Activated naive CD8-positive, alpha-beta T cell treated with anti-CD3 and anti-CD28 coated beads for 36 hours (primary cell): ENCODE results near the gene LCN6. TPM values are rescaled to one million over a fixed set of nuclear protein-coding genes. Genes with fewer than 3 reads are reported as not detected.
"Not testable (repeated sequence)": the region's sequence is repeated elsewhere in the genome, so short reads cannot be mapped to it uniquely, and the experiment has no call there.

Source experiments
- DNase-seq: peaks from one replicate; pipeline ENCODE4 v3.0.0; 2021
- H3K27ac Mint-ChIP-seq: one replicate; pipeline ENCODE4 v1.8.0; 2022; ENCODE audit warnings: mild to moderate bottlenecking, moderate library complexity, mixed read lengths
- H3K27me3 Mint-ChIP-seq: one replicate; pipeline ENCODE4 v1.8.0; 2022; ENCODE audit warnings: mild to moderate bottlenecking, mixed read lengths
- H3K36me3 Mint-ChIP-seq: one replicate; pipeline ENCODE4 v1.8.0; 2021; ENCODE audit warnings: mild to moderate bottlenecking, mixed read lengths
- H3K4me1 Mint-ChIP-seq: one replicate; pipeline ENCODE4 v1.8.0; 2021; ENCODE audit warnings: mixed read lengths
- H3K4me3 Mint-ChIP-seq: one replicate; pipeline ENCODE4 v1.8.0; 2022; ENCODE audit warnings: mild to moderate bottlenecking, moderate library complexity, mixed read lengths
- H3K9me3 Mint-ChIP-seq: one replicate; pipeline ENCODE4 v1.8.0; 2022; ENCODE audit warnings: mixed read lengths
- total RNA-seq, 2 experiments: library from RNA; stranded (reverse); gene quantifications; one replicate each; pipeline ENCODE4 v1.2.3, GENCODE V29; 2021

Gene LCN6
- total RNA-seq, 2 experiments from 2014 or later = not detected

- H3K4me3 Mint-ChIP-seq, H3K36me3 Mint-ChIP-seq: not testable (repeated sequence)
Measured at GRCh38 chr9:136786983-136787382, 38.7 kb upstream of the LCN6 start.

GRCh38 chr9:136786451-136786850 lies 38.1 kb upstream of the LCN6 start:
- no peak for DNase-seq
- Mint-ChIP-seq H3K9me3 (no peaks in the 10 kb centered on the region), H3K36me3 (no peaks in the 10 kb centered on the region), H3K27me3 (peaks cover 6% of the 10 kb centered on the region), H3K4me1 (peaks cover 18% of the 10 kb centered on the region), H3K4me3 (no peak overlapping the region), H3K27ac (no peak overlapping the region)

More at GRCh38 chr9:136786983-136787382, 38.7 kb upstream of the LCN6 start:
- DNase-seq, H3K27ac Mint-ChIP-seq, H3K27me3 Mint-ChIP-seq, H3K9me3 Mint-ChIP-seq: not testable (repeated sequence)
- peaks cover 20% of the 10 kb centered on the region for H3K4me1 Mint-ChIP-seq

GRCh38 chr9:136785565-136786355 lies 37.4 kb upstream of the LCN6 start:
- not testable (repeated sequence) for DNase-seq, H3K4me3 Mint-ChIP-seq, H3K36me3 Mint-ChIP-seq, H3K27me3 Mint-ChIP-seq, H3K27ac Mint-ChIP-seq, H3K9me3 Mint-ChIP-seq
- H3K4me1 Mint-ChIP-seq = peaks cover 18% of the 10 kb centered on the region

- Mint-ChIP-seq H3K27me3 (peaks cover 6% of the 10 kb centered on the region), H3K36me3 (no peaks in the 10 kb centered on the region), H3K4me1 (peaks cover 15% of the 10 kb centered on the region), H3K9me3 (no peaks in the 10 kb centered on the region), H3K4me3 (no peak overlapping the region), H3K27ac (no peak overlapping the region)
- DNase-seq = no peak
Measured at GRCh38 chr9:136784997-136785361, 36.7 kb upstream of the LCN6 start.

GRCh38 chr9:136784249-136784996 lies 36.1 kb upstream of the LCN6 start:
- no peak overlapping the region for H3K4me3 Mint-ChIP-seq
- H3K4me1 Mint-ChIP-seq = peaks cover 15% of the 10 kb centered on the region
- H3K27me3 Mint-ChIP-seq = peaks cover 6% of the 10 kb centered on the region
- H3K36me3 Mint-ChIP-seq = no peaks in the 10 kb centered on the region
- no peak for DNase-seq
- no peak overlapping the region for H3K27ac Mint-ChIP-seq
- H3K9me3 Mint-ChIP-seq = no peaks in the 10 kb centered on the region

GRCh38 chr9:136782452-136782851 lies 34.1 kb upstream of the LCN6 start:
- peaks cover 4% of the 10 kb centered on the region for H3K4me1 Mint-ChIP-seq
- no peak overlapping the region for H3K4me3 Mint-ChIP-seq
- no peaks in the 10 kb centered on the region for H3K9me3 Mint-ChIP-seq
- no peak for DNase-seq
- peaks cover 16% of the 10 kb centered on the region for H3K27me3 Mint-ChIP-seq
- H3K36me3 Mint-ChIP-seq = no peaks in the 10 kb centered on the region
- H3K27ac Mint-ChIP-seq = no peak overlapping the region

GRCh38 chr9:136779808-136780207 lies 31.5 kb upstream of the LCN6 start:
- no peaks in the 10 kb centered on the region for H3K9me3 Mint-ChIP-seq
- peaks cover 12% of the 10 kb centered on the region for H3K27me3 Mint-ChIP-seq
- H3K4me1 Mint-ChIP-seq = peaks cover 2% of the 10 kb centered on the region
- H3K4me3 Mint-ChIP-seq = no peak overlapping the region
- no peak overlapping the region for H3K27ac Mint-ChIP-seq
- DNase-seq = no peak
- no peaks in the 10 kb centered on the region for H3K36me3 Mint-ChIP-seq

- Mint-ChIP-seq H3K36me3 (no peaks in the 10 kb centered on the region), H3K9me3 (peaks cover 8% of the 10 kb centered on the region), H3K27ac (no peak overlapping the region), H3K27me3 (peaks cover 11% of the 10 kb centered on the region), H3K4me1 (peaks cover 2% of the 10 kb centered on the region), H3K4me3 (no peak overlapping the region)
- DNase-seq = no peak
Measured at GRCh38 chr9:136777359-136777758, 29.0 kb upstream of the LCN6 start.

- peaks cover 8% of the 10 kb centered on the region for H3K9me3 Mint-ChIP-seq
Measured at GRCh38 chr9:136776947-136777346, 28.6 kb upstream of the LCN6 start.

GRCh38 chr9:136775191-136775590 lies 26.9 kb upstream of the LCN6 start:
- no peak overlapping the region for H3K27ac Mint-ChIP-seq
- peaks cover 2% of the 10 kb centered on the region for H3K4me1 Mint-ChIP-seq
- no peak for DNase-seq
- peaks cover 21% of the 10 kb centered on the region for H3K27me3 Mint-ChIP-seq
- no peaks in the 10 kb centered on the region for H3K36me3 Mint-ChIP-seq
- peaks cover 8% of the 10 kb centered on the region for H3K9me3 Mint-ChIP-seq
- H3K4me3 Mint-ChIP-seq = no peak overlapping the region

More at GRCh38 chr9:136776947-136777346, 28.6 kb upstream of the LCN6 start:
- H3K4me1 Mint-ChIP-seq = peaks cover 2% of the 10 kb centered on the region
- no peaks in the 10 kb centered on the region for H3K36me3 Mint-ChIP-seq
- H3K27me3 Mint-ChIP-seq = peaks cover 11% of the 10 kb centered on the region
- H3K4me3 Mint-ChIP-seq = no peak overlapping the region
- DNase-seq = no peak
- no peak overlapping the region for H3K27ac Mint-ChIP-seq

- peaks cover 27% of the 10 kb centered on the region for H3K27me3 Mint-ChIP-seq
- H3K9me3 Mint-ChIP-seq = peaks cover 8% of the 10 kb centered on the region
- H3K27ac Mint-ChIP-seq = no peak overlapping the region
- H3K4me1 Mint-ChIP-seq = peaks cover 5% of the 10 kb centered on the region
- no peak overlapping the region for H3K4me3 Mint-ChIP-seq
- no peak for DNase-seq
- no peaks in the 10 kb centered on the region for H3K36me3 Mint-ChIP-seq
Measured at GRCh38 chr9:136774416-136775045, 26.2 kb upstream of the LCN6 start.

GRCh38 chr9:136773386-136774044 lies 25.2 kb upstream of the LCN6 start:
- Mint-ChIP-seq H3K4me3 (no peak overlapping the region), H3K4me1 (peaks cover 5% of the 10 kb centered on the region), H3K27me3 (peaks cover 27% of the 10 kb centered on the region), H3K36me3 (no peaks in the 10 kb centered on the region), H3K9me3 (peaks cover 8% of the 10 kb centered on the region), H3K27ac (no peak overlapping the region)
- DNase-seq = peak; percentile 37

- Mint-ChIP-seq H3K4me1 (peaks cover 8% of the 10 kb centered on the region), H3K4me3 (no peak overlapping the region), H3K36me3 (no peaks in the 10 kb centered on the region), H3K27ac (no peak overlapping the region), H3K9me3 (peaks cover 8% of the 10 kb centered on the region), H3K27me3 (peaks cover 34% of the 10 kb centered on the region)
- no peak for DNase-seq
Measured at GRCh38 chr9:136771907-136772415, 23.6 kb upstream of the LCN6 start.

GRCh38 chr9:136769710-136770191 lies 21.4 kb upstream of the LCN6 start:
- Mint-ChIP-seq H3K27ac (no peak overlapping the region), H3K4me3 (no peak overlapping the region), H3K36me3 (no peaks in the 10 kb centered on the region), H3K9me3 (peaks cover 8% of the 10 kb centered on the region), H3K4me1 (peaks cover 18% of the 10 kb centered on the region), H3K27me3 (peaks cover 43% of the 10 kb centered on the region)
- DNase-seq = peak; percentile 61
